IMR-90 (cell line): Measurements from ENCODE around the gene ATP5PD. TPM values are rescaled to one million over a fixed set of nuclear protein-coding genes. Genes with fewer than 3 reads are reported as not detected.

Experiments used
- ATAC-seq: fragments of 200-7000 bp; cut with Tn5 transposase; 2 replicates; pipeline ENCODE4 v1.9.1; 2020; ENCODE audit warnings: low read depth, mild to moderate bottlenecking, moderate library complexity
- BruUV-seq: library from RNA; stranded (reverse); fragments of 400-500 nt; replicated peaks from 2 replicates; lab custom pipeline; 2021; lab: Mats Ljungman, UMichigan
- CTCF ChIA-PET: fragments of 300-600 bp; formaldehyde crosslinking; extraction: SDS; loops from one replicate; lab custom pipeline; 2021; ENCODE audit warnings: antibody characterized with exemption; lab: Yijun Ruan, JAX
- POLR2A ChIA-PET: fragments of 300-600 bp; sonication (Branson Sonifier 250); formaldehyde crosslinking; loops from one replicate; lab custom pipeline; 2022; ENCODE audit warnings: antibody characterized with exemption; ENCODE audit not compliant: unreplicated experiment; lab: Charles Lee
- DNase-seq: peaks from one replicate; pipeline ENCODE4 v3.0.0; 2013
- H2AFZ ChIP-seq: replicated peaks from 2 replicates; pipeline ENCODE3; 2013; ENCODE audit warnings: low read length, mild to moderate bottlenecking; ENCODE audit not compliant: poor library complexity
- H2AK5ac ChIP-seq: 2 replicates; pipeline ENCODE4 v1.6.1; 2013; ENCODE audit warnings: low read depth, low read length, inconsistent platforms
- H2AK9ac ChIP-seq: replicated peaks from 2 replicates; pipeline ENCODE3; 2013; ENCODE audit warnings: mild to moderate bottlenecking, low read depth, low read length, moderate library complexity; ENCODE audit not compliant: poor library complexity
- H2BK120ac ChIP-seq: 2 replicates; pipeline ENCODE4 v1.6.1; 2013; ENCODE audit warnings: low read depth, low read length, inconsistent platforms
- H2BK15ac ChIP-seq: 3 replicates; pipeline ENCODE4 v1.6.1; 2013; ENCODE audit warnings: low read depth, low read length, inconsistent platforms
- H2BK20ac ChIP-seq: 2 replicates; pipeline ENCODE4 v1.6.1; 2013; ENCODE audit warnings: low read depth, mild to moderate bottlenecking, inconsistent platforms, low read length, moderate library complexity
- H2BK5ac ChIP-seq: 2 replicates; pipeline ENCODE4 v1.6.1; 2013; ENCODE audit warnings: mild to moderate bottlenecking, low read depth, low read length, inconsistent platforms; ENCODE audit not compliant: poor library complexity, severe bottlenecking
- H3K14ac ChIP-seq: replicated peaks from 2 replicates; pipeline ENCODE4 v1.6.1; 2013; ENCODE audit warnings: low read depth, low read length, inconsistent platforms
- H3K18ac ChIP-seq: 2 replicates; pipeline ENCODE4 v1.6.1; 2013; ENCODE audit warnings: low read depth, low read length, control low read depth
- H3K23ac ChIP-seq: 2 replicates; pipeline ENCODE4 v1.6.1; 2013; ENCODE audit warnings: low read depth, low read length, inconsistent platforms
- H3K27ac ChIP-seq: 2 replicates; pipeline ENCODE4 v1.5.1; 2013; ENCODE audit warnings: mild to moderate bottlenecking, control low read depth, low read length; ENCODE audit not compliant: insufficient read depth
- H3K27me3 ChIP-seq: 2 replicates; pipeline ENCODE4 v1.6.1; 2013; ENCODE audit warnings: low read length; ENCODE audit not compliant: control insufficient read depth, insufficient read depth
- H3K36me3 ChIP-seq: 2 replicates; pipeline ENCODE4 v1.6.1; 2013; ENCODE audit warnings: low read length, mixed read lengths; ENCODE audit not compliant: control insufficient read depth, insufficient read depth
- H3K4ac ChIP-seq: 2 replicates; pipeline ENCODE4 v1.6.1; 2013; ENCODE audit warnings: low read depth, low read length, inconsistent platforms
- H3K4me1 ChIP-seq: 2 replicates; pipeline ENCODE4 v1.6.1; 2013; ENCODE audit warnings: low read length, mixed read lengths; ENCODE audit not compliant: control insufficient read depth, insufficient read depth
- H3K4me2 ChIP-seq: 2 replicates; pipeline ENCODE4 v1.6.1; 2013; ENCODE audit warnings: low read depth, mild to moderate bottlenecking, control low read depth, low read length, moderate library complexity
- H3K4me3 ChIP-seq: 2 replicates; pipeline ENCODE4 v1.5.1; 2013; ENCODE audit warnings: low read depth, mild to moderate bottlenecking, control low read depth, low read length, moderate library complexity; ENCODE audit not compliant: insufficient read depth
- H3K56ac ChIP-seq: 2 replicates; pipeline ENCODE4 v1.6.1; 2013; ENCODE audit warnings: low read length, inconsistent platforms; ENCODE audit not compliant: insufficient read depth; ENCODE audit errors: extremely low read depth
- H3K79me1 ChIP-seq, 2 experiments: 2 replicates each; pipeline ENCODE4 v1.6.1; 2013; ENCODE audit warnings: low read length in 2 of 2, inconsistent platforms in 1 of 2, low read depth in 1 of 2
- H3K9ac ChIP-seq: 2 replicates; pipeline ENCODE4 v1.6.1; 2013; ENCODE audit warnings: low read depth, low read length, control low read depth
- H3K9me1 ChIP-seq: 2 replicates; pipeline ENCODE4 v1.6.1; 2013; ENCODE audit warnings: low read length, inconsistent platforms; ENCODE audit not compliant: insufficient read depth
- H3K9me3 ChIP-seq: 2 replicates; pipeline ENCODE4 v1.6.1; 2013; ENCODE audit warnings: low read length; ENCODE audit not compliant: control insufficient read depth, insufficient read depth
- H4K20me1 ChIP-seq: 2 replicates; pipeline ENCODE4 v1.6.1; 2013; ENCODE audit warnings: low read length, inconsistent platforms; ENCODE audit not compliant: insufficient read depth
- H4K5ac ChIP-seq: 2 replicates; pipeline ENCODE4 v1.6.1; 2013; ENCODE audit warnings: mild to moderate bottlenecking, low read depth, low read length, control low read depth
- H4K8ac ChIP-seq, 2 experiments: 2 replicates each; pipeline ENCODE4 v1.6.1; 2013; ENCODE audit warnings: low read depth in 2 of 2, low read length in 2 of 2, control low read depth in 1 of 2, inconsistent platforms in 1 of 2
- H4K91ac ChIP-seq: 2 replicates; pipeline ENCODE4 v1.6.1; 2013; ENCODE audit warnings: low read depth, low read length, inconsistent platforms; ENCODE audit not compliant: insufficient read depth
- BHLHE40 ChIP-seq: fragments of 150-350 bp; IDR thresholded peaks from 2 replicates; pipeline ENCODE4 v1.6.1; 2016; ENCODE audit warnings: mild to moderate bottlenecking, low read depth, low read length
- CEBPB ChIP-seq: IDR thresholded peaks from 2 replicates; pipeline ENCODE4 v1.6.1; 2012; ENCODE audit warnings: low read depth, low read length, improper control_type of control experiment
- CHD1 ChIP-seq: IDR thresholded peaks from 2 replicates; pipeline ENCODE4 v1.6.1; 2012; ENCODE audit warnings: low read depth, low read length, improper control_type of control experiment
- CTCF ChIP-seq: conservative IDR thresholded peaks from 2 replicates; pipeline ENCODE4 v1.5.1; 2012; ENCODE audit warnings: mild to moderate bottlenecking, low read depth, low read length, improper control_type of control experiment
- FOS ChIP-seq: fragments of 150-350 bp; IDR thresholded peaks from 2 replicates; pipeline ENCODE4 v1.6.1; 2016; ENCODE audit warnings: low read depth, low read length
- MAZ ChIP-seq: IDR thresholded peaks from 2 replicates; pipeline ENCODE4 v1.6.1; 2012; ENCODE audit warnings: low read depth, mild to moderate bottlenecking, low read length, improper control_type of control experiment, moderate library complexity, borderline replicate concordance
- MXI1 ChIP-seq: IDR thresholded peaks from 2 replicates; pipeline ENCODE4 v1.6.1; 2012; ENCODE audit warnings: low read depth, mild to moderate bottlenecking, low read length, moderate library complexity, borderline replicate concordance
- NFE2L2 ChIP-seq: fragments of 150-350 bp; IDR thresholded peaks from 2 replicates; pipeline ENCODE4 v1.6.1; 2016; ENCODE audit warnings: low read depth, mild to moderate bottlenecking, low read length
- POLR2A ChIP-seq: IDR thresholded peaks from 2 replicates; pipeline ENCODE4 v1.6.1; 2012; ENCODE audit warnings: mild to moderate bottlenecking, low read depth, low read length
- RAD21 ChIP-seq: IDR thresholded peaks from 2 replicates; pipeline ENCODE4 v1.6.1; 2012; ENCODE audit warnings: low read length, improper control_type of control experiment
- RCOR1 ChIP-seq: IDR thresholded peaks from 2 replicates; pipeline ENCODE4 v1.6.1; 2012; ENCODE audit warnings: mild to moderate bottlenecking, low read length, improper control_type of control experiment; ENCODE audit not compliant: insufficient replicate concordance
- RFX5 ChIP-seq: IDR thresholded peaks from 2 replicates; pipeline ENCODE4 v1.8.0; 2012; ENCODE audit warnings: low read depth, mild to moderate bottlenecking, low read length, moderate library complexity
- SMC3 ChIP-seq: fragments of 150-350 bp; IDR thresholded peaks from 2 replicates; pipeline ENCODE4 v1.6.1; 2016; ENCODE audit warnings: low read depth, mild to moderate bottlenecking, antibody characterized with exemption, low read length, moderate library complexity
- USF2 ChIP-seq: fragments of 150-350 bp; IDR thresholded peaks from 2 replicates; pipeline ENCODE4 v1.6.1; 2017; ENCODE audit warnings: mild to moderate bottlenecking, antibody characterized with exemption, low read length, low read depth
- whole genome bisulfite sequencing, 2 experiments: methylation state at CpG; one replicate each; pipeline versions ENCODE4 v1.1.5 to v1.1.7; 2013; ENCODE audit warnings: missing lambda C conversion rate in 2 of 2; ENCODE audit not compliant: insufficient read length in 1 of 2; ENCODE audit errors: extremely low coverage in 2 of 2; 5-methylcytosine and 5-hydroxymethylcytosine counted together
- dilution Hi-C: fragments of 300-500 bp; cut with HindIII; formaldehyde crosslinking; loops from one replicate; pipeline ENCODE4 v1.14.3; 2018; ENCODE audit warnings: low sequenced_read_pairs; ENCODE audit not compliant: unreplicated experiment
- in situ Hi-C: fragments of 300-500 bp; cut with MboI; formaldehyde crosslinking; loops from 3 replicates; pipeline ENCODE4 v1.14.3; 2019; ENCODE audit warnings: low sequenced_read_pairs, inconsistent platforms, mixed read lengths
- intact Hi-C: fragments of 100-400 bp; cut with micrococcal nuclease; formaldehyde crosslinking; loops from 2 replicates; pipeline ENCODE4 v1.10.0; 2022
- polyA plus RNA-seq, 3 experiments: library from polyadenylated mRNA; depleted of rRNA; stranded (reverse); fragments of >200 nt; gene quantifications; 2 replicates each; pipeline ENCODE4 v1.2.3, GENCODE V29; 2012; ENCODE audit warnings: low replicate concordance in 1 of 3
- total RNA-seq: library from RNA; depleted of rRNA; stranded (reverse); fragments of >200 nt; gene quantifications from 2 replicates; pipeline ENCODE4 v1.2.3, GENCODE V29; 2012

Gene ATP5PD
- total and polyA plus RNA-seq, 2 of the 4 experiments (the other 2 are of a cell fraction): 373 to 425 TPM

- Histone ChIP-seq H2AFZ (peak overlapping the region; percentile 95), H3K4me1 (no peaks in the 10 kb centered on the region; the same call in 1 of the 2 replicates), H3K4ac (peak overlapping the region; percentile 87), H3K14ac (peak overlapping the region; percentile 82), H4K20me1 (0 out of 2 replicates have a peak, but pooled peaks cover 3% of the 10 kb centered on the region), H3K56ac (peak overlapping the region; percentile 61), H3K27me3 (no peaks in the 10 kb centered on the region), H2BK120ac (no peak overlapping the region; the same call in 1 of the 2 replicates), H3K9me1 (no peaks in the 10 kb centered on the region), H4K91ac (peak overlapping the region; percentile 54; the same call in 1 of the 2 replicates), H2AK9ac (peak overlapping the region; percentile 100), H3K18ac (no peak overlapping the region), H3K36me3 (peaks cover 2% of the 10 kb centered on the region), H3K4me3 (peak overlapping the region; percentile 71), H3K27ac (peak overlapping the region; percentile 64), H3K9me3 (no peaks in the 10 kb centered on the region), H2AK5ac (peak overlapping the region; percentile 91), H3K9ac (peak overlapping the region; percentile 83), H3K23ac (peak overlapping the region; percentile 94), H2BK15ac (no peak overlapping the region), H3K79me1 (peaks cover 19 to 53% of the 10 kb centered on the region in 2 experiments), H2BK5ac (peak overlapping the region; percentile 28), H4K5ac (no peak overlapping the region), H2BK20ac (no peak overlapping the region), H4K8ac (peak overlapping the region; percentile 39 to 87; a peak in 1 of 4 replicates), H3K4me2 (peak overlapping the region; percentile 90)
- ATAC-seq (peak; percentile 1; the same call in 1 of the 2 replicates), DNase-seq (no peak)
- POLR2A ChIA-PET: no interaction called here
- in situ Hi-C loops: no loop called here
- intact Hi-C loops: loop anchor here (5.0 kb wide), 1 partner anchor 85 kb away; no protein-coding TSS in a partner anchor
- CTCF ChIA-PET: interaction anchor here (1.3 kb wide), 1 partner anchor 86 kb away, joined by 3 read pairs; no protein-coding TSS in a partner anchor
- BruUV-seq: no TSS peak
- dilution Hi-C loops: no loop called here
- 0% methylated on average over 23 of the region's 38 CpGs; no CpG with 5 or more reads in 1 of the 2 experiments for WGBS, 2 experiments
- no peak for TF ChIP-seq SMC3
- no peak for TF ChIP-seq MXI1
- TF ChIP-seq RAD21: no peak
- TF ChIP-seq BHLHE40: no peak
- TF ChIP-seq FOS: no peak
- TF ChIP-seq USF2: no peak
- TF ChIP-seq NFE2L2: no peak
- no peak for TF ChIP-seq POLR2A
- no peak for TF ChIP-seq CEBPB
- TF ChIP-seq CTCF: no peak
- TF ChIP-seq RCOR1: no peak
- no peak for TF ChIP-seq RFX5
- TF ChIP-seq CHD1: no peak
- TF ChIP-seq MAZ: no peak
Observed at GRCh38 chr17:75047398-75048098, 779 bp upstream of the ATP5PD start.
